GM12891 (cell line): ENCODE measurements around the gene ASPN.

Experiments used
- POLR2A ChIP-seq: IDR thresholded peaks from 2 replicates; pipeline ENCODE4 v1.6.1; 2011; ENCODE audit warnings: low read depth, low read length, control low read depth
- POLR2AphosphoS5 ChIP-seq: IDR thresholded peaks from 2 replicates; pipeline ENCODE4 v1.6.1; 2011; ENCODE audit warnings: low read depth, low read length, control low read depth
- SPI1 ChIP-seq: IDR thresholded peaks from 2 replicates; pipeline ENCODE4 v1.6.1; 2011; ENCODE audit warnings: low read depth, low read length, control low read depth
- TAF1 ChIP-seq: IDR thresholded peaks from 2 replicates; pipeline ENCODE4 v1.6.1; 2011; ENCODE audit warnings: low read depth, low read length, control low read depth

DNA sequence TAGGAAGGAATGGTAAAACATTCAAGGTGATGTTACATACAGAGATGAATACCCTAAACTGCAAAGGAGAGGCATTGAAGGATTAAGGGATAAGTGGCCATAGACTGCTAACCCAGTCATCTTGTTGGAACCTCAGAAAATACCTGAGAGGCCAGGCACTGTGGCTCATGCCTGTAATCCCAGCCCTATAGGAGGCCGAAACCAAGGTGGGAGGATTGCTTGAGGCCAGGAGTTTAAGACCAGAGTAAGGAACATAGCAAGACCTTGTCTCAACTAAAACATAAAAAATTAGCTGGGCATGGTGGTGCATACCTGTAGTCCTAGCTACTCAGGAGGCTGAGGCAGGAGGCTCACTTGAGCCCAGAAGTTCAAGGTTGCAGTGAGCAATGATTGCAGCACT lies 42.6 kb upstream of the ASPN start:
- TF ChIP-seq POLR2A (no peak), TAF1 (no peak), POLR2AphosphoS5 (no peak), SPI1 (no peak)
